HG02840 (cell line): ENCODE results near the gene URGCP.
"Not testable (repeated sequence)": the region's sequence is repeated elsewhere in the genome, so short reads cannot be mapped to it uniquely, and the experiment has no call there.

Experiments used
- ATAC-seq: cut with Tn5 transposase; IDR thresholded peaks from one replicate; pipeline ENCODE4 v1.9.1; 2021; ENCODE audit warnings: mild to moderate bottlenecking, moderate library complexity, moderate number of reproducible peaks; ENCODE audit not compliant: unreplicated experiment, low FRiP score

The URGCP gene

GRCh38 chr7:43838201-43838658 is 68.2 kb downstream of the URGCP start:
- ATAC-seq = no peak

- ATAC-seq = peak; percentile 46
Observed at GRCh38 chr7:43834463-43835251, 71.7 kb downstream of the URGCP start.

GRCh38 chr7:43830917-43831316 is 75.5 kb downstream of the URGCP start:
- ATAC-seq = not testable (repeated sequence)
